GM18517 (cell line): ENCODE results near the gene NLGN1.
"Not testable (repeated sequence)": the region's sequence is repeated elsewhere in the genome, so short reads cannot be mapped to it uniquely, and the experiment has no call there.

Experiments used
- ATAC-seq: cut with Tn5 transposase; IDR thresholded peaks from one replicate; pipeline ENCODE4 v1.9.1; 2021; ENCODE audit warnings: mild to moderate bottlenecking, moderate library complexity; ENCODE audit not compliant: unreplicated experiment

The NLGN1 gene

DNA sequence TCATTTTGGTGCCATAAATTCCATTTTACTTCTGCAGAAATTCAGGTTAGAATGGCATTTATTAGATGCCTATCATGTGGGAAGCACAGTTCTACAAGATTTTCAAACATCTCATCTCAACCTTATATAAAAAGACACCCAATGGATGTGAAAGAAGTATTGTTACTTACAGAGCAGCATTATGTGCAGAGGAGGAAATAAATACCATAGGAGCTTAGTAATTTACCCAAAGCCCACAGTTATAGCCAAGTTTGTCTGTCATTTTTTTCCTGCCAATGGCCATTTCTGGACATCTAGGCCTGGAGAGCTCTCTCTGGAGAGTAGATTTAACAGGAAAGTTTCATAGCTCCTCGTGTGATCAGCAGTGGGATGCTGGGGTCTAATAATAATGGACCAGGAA is 802.2 kb downstream of the NLGN1 start:
- ATAC-seq: no peak

- ATAC-seq: no peak
Observed at GRCh38 chr3:174202116-174202515, 804.6 kb downstream of the NLGN1 start.

DNA sequence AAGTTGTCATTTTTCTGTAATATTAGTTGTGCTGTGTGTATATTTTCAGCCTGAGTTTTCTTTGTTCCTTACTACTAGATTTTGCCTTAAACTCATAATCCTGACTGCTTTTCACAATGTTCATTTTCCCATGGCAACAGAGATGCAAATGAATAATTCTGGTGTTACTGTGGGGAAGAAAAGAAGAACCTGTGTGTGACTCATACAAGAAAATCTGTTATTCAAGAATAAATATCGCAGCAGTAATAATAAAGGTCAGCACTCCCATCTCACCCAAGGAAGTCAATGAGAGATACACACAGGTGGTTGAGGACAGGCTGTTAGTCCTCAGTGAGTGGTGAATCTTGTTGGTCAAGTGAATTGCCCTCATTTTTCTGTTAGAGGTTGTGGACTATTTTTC is 805.0 kb downstream of the NLGN1 start:
- no peak for ATAC-seq

GRCh38 chr3:174204765-174205164 is 807.2 kb downstream of the NLGN1 start:
- no peak for ATAC-seq

GRCh38 chr3:174206607-174207192 is 809.2 kb downstream of the NLGN1 start:
- ATAC-seq: no peak

- no peak for ATAC-seq
Observed at GRCh38 chr3:174208161-174208560, 810.6 kb downstream of the NLGN1 start.

DNA sequence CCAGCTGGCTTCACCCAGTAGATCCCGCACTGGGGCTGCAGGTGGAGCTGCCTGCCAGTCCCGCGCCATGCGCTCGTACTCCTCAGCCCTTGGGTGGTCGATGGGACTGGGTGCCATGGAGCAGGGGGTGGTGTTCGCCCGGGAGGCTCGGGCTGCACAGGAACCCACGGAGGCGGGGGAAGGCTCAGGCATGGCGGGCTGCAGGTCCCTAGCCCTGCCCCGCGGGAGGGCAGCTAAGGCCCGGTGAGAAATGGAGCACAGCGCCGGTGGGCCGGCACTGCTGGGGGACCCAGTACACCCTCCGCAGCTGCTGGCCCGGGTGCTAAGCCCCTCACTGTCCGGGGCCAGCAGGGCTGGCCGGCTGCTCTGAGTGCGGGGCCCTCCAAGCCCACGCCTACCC is 814.4 kb downstream of the NLGN1 start:
- ATAC-seq: not testable (repeated sequence)

DNA sequence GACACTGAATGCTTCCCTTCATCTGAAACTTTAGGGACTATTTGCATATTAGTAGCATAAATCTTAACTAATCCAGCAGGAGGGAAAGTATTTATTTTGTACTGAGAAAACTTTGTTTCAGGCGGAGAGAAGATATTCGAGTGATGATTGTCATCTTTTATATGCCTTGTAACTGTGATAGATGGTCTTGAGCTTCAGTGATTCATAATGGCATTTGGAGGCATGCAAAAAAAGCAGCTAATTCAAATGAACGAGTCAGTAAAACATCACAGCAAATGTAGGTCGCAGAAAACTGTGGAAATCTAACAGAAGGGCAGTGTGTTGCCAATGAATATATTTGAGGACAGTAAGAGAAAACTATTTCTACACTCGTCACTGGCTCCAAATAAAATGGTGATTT is 817.9 kb downstream of the NLGN1 start:
- no peak for ATAC-seq

DNA sequence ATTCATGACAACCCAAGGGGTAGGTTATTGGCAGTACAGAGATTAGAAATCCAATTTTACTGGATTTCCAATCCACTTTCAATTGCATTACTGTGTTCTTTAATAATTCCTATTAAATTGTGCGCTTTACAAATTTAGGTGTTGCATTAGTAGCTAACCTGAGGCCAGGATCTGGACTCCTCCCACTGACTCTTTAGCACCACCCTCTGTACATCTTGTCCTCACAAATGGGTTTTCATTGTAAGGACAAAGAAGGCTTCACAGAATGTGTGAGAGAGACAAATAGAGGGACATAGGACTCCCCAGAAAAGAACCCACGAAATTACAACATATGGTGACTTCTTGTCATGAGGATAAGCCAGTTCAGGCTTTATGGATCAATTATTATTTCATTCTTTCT is 818.5 kb downstream of the NLGN1 start:
- ATAC-seq: no peak

DNA sequence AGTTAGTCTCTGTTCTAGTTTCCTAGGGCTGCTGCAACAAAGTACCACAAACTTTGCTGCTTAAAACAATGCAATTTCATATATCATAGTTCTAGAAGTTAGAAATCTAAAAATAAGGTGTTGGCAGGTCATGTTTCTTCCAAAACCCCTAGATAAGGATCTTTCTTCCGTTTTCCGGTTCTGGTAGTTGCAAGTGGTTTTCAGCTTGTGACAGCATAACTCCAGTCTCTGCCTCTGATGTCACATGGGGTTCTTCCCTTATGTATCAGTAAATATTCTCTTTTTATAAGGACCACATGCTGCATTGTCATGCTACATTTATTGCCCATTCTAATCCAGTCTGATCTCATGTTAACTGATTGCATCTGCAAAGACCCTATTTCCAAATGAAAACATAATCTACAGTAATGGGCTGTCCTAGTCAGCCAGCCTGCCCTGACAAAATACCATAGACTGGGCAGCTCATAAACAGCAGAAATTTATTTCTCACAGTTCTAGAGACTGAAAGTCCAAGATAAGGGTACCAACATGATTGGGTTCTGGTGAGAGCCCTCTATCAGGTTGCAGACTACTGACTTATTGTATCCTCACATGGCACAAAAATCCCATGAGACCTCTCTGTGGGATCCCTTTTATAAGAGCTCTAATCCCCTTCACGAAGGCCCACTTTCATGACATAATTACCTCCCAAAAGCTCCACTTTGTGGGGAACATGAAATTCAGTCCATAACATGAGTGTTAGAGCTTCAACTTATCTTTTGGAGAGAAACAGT is 819.6 kb downstream of the NLGN1 start:
- ATAC-seq: no peak

DNA sequence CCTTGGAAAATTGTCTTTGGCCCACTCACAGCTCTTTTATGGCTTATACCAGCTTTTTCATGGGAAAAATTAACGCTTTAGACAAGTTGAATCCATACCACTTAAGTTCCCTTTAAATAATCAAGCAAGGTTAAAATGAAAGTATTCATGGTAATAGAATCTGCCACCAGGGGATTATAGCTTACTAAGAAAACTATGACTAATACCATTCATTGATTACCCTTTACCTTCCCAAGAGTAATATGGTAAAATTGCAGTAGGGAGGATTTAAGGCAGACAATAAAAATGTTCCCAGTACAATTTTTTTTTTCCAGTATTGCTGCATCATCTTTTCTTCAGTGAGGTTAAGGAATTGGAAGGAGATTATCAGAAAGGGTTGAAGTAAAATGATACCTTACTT is 820.5 kb downstream of the NLGN1 start:
- ATAC-seq: no peak

DNA sequence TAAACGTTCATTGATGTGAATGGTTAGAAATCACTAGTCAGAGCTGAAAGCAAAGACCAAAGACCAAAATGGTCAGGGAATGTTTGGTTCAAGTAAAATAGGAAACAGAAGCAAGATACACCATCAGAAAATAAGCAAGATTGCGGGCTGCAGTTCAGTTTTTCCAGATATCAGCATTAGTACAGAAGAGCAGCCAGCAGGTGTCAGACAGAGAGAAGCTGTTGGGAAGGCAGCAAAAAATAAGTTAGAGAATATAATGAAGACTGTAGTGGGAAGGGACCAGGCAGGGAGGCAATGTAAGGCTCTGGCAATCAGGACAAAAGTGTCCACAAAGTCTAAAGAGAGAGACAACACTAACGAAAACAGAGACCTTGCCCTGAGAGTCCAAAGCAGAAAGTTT is 822.2 kb downstream of the NLGN1 start:
- ATAC-seq: no peak

GRCh38 chr3:174220775-174221554 is 823.4 kb downstream of the NLGN1 start:
- ATAC-seq: no peak

DNA sequence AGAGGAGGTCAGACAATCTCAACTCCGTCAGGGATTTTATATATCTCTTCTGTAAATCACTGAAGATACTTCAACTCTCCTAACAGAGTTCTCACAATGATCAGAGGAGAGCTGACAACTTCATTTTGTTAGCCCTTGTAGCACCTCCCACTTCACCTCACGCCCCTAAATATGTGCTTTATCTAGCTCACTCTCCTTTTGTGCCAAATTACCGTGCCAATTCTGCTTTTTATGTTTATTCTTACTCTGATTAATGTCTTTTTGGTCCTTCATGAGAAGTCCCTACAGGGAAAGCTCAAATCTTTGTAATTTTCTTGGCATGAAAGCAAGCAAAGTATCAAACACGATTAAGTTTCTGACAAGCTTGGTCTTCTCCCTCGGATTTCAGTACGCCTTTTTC is 825.5 kb downstream of the NLGN1 start:
- ATAC-seq: no peak

- no peak for ATAC-seq
Observed at GRCh38 chr3:174223626-174224025, 826.1 kb downstream of the NLGN1 start.

DNA sequence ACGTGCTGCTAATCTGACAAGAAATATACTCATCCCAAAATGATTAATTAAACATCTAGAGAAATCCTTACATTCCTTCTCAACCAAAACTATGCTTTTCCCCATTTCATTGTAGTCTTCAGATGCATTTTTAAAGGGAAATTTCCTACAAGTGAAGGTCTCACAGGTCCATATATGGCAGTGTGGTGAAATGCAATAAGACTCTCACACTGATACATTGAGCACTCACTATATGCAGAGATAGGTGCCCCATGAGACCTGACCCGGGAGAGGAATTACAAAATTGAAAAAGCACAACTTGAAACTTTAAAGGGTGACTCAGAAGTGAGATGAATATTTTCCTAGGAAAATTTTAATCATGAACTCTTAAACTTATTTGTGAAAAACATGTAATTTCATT is 832.4 kb downstream of the NLGN1 start:
- no peak for ATAC-seq

GRCh38 chr3:174232028-174232657 is 834.6 kb downstream of the NLGN1 start:
- ATAC-seq: not testable (repeated sequence)

DNA sequence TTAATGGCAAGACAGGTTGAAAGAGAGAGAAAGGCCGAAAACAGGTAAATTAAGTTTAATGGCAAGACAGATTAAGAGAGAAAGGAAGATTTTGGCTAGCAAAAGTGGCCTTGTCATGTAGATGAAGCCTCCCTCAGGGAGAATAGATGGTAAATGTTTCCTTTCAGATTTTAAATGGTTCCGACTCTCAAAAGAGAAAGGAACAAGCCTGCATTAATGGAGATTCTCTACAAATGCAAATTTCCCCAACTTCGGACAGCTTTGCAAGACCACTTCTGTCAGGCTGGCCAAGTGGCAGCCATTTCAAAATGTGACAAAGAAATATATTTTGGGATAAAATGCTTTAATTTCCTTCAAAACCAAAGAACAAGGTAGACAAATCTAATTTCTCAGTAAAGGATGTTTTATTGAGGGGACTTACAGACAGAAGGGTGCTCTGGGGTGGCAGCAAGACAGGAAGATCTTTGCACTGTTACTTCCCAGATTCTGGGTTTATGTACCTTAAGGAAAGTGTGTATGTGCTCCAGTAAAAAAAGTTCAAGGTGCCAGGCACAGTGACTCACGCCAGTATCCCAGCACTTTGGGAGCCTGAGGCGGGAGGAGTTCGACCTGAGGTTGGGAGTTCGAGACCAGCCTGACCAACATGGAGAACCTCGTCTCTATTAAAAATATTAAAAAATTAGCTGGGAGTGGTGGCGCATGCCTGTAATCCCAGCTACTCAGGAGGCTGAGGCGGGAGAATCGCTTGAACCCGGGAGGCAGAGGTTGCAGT is 835.3 kb downstream of the NLGN1 start:
- no peak for ATAC-seq

- no peak for ATAC-seq
Observed at GRCh38 chr3:174233511-174233910, 836.0 kb downstream of the NLGN1 start.

GRCh38 chr3:174242311-174243041 is 844.9 kb downstream of the NLGN1 start:
- ATAC-seq: no peak
